SIG-M5 treated with dmso at 0.1 percent for 504 hours (cell line): ENCODE measurements around the gene CD3G.
"Not testable (repeated sequence)": the region's sequence is repeated elsewhere in the genome, so short reads cannot be mapped to it uniquely, and the experiment has no call there.

ENCODE experiments used
- DNase-seq: peaks from one replicate; lab custom pipeline; 2025; ENCODE audit not compliant: unreplicated experiment; lab: John Stamatoyannopoulos, UW

The CD3G gene

DNA sequence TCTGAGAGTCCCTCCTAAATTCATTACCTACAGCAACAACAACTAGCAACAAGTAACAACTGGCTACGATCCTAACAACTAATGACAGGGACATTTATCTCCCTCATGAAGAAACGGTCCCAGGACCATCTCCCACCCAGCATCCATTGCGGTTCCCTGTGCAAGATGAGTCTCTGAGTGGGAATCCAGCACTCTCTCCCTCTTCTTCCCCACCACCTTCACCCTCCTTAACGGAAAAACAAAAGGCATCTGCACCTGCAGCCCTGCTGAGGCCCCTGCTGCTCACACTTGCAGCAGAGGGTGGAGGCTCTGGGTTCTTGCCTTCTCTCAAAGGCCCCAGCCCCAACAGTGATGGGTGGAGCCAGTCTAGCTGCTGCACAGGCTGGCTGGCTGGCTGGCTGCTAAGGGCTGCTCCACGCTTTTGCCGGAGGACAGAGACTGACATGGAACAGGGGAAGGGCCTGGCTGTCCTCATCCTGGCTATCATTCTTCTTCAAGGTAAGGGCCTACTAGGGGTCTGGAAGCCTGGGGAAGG, at the start of gene CD3G:
Gene CD3G, plus strand, starts transcription at position 364 of the 535 bp plus-strand sequence. Its CDS starts 80 bp downstream, at position 444.
- no peak for DNase-seq

DNA sequence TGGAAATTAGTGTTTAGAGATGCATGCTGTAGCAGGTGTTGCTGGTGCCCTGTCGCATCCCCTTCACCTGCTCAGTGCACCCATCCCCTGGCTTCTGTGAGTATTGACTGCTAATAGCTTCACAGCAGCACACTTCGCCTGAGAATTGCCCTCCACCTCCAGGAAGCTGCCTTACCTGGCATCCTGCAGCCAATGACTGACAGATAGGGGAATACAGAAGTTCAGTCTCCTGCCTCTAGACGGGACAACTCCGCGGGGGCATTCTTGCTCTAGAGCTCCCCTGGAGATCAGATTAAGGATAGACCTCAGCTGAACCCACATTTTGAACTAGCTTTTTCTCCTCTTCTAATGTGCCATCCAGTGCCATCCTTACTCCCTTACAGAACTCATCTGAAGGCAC, 48.9 kb upstream of the CD3G start:
- no peak for DNase-seq

DNA sequence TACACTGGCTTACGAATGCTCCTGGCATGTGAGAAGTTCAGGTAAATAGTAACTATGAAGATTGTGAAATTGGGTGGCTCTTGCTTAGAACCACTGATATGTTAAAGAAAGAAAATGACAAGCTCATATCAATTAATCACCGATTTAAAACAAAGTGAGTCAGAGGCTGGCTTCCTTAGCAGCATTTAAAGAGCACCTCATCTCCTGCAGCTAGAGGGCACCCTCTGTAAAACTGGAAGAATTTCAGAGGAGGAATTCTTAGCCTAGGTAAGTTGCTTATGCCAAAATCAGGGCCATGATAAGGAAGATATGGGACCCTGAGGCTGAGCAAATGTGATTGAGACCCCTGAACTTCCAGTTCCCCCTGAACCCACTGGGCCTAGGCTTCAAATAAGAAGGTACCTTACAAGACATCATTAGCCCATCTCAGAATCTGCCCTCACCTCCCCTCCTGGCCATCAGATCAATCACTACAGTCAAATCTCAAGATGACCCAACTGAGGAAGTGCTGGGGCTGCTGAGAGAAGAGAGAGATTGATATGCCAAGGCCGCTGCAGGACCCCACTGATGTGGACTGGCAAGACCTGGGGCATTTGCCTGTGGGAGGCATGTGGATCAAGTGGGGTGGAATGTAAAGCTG, 48.2 kb upstream of the CD3G start:
- DNase-seq = peak; percentile 53

DNA sequence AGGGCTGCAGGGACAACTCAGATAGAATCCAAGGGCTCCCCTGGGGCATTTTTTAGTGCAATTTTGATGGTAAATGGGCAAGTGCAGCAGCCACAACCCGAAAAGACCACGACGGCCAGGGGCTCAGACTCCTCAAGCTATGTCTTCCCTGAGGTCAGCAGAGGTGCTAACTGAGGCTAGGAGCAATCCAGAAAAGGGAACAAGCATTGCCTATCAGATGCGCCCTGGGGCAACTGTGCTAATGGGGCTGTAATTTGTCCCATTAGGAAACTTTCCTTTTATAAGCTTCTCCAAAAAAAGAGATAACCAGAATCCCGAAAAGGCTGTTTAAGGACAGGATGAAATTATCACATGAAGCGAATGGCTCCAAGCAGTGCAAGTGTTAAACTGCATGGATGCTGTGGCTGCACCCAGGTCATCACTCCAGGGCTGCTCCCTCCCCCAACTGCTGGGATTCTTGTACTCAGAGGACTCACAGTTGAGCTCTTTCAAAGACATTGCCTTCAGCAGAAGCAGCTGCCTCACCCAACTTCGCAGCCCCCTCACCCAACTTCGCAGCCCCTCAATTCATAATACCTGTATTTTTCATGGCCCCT, 42.4 kb upstream of the CD3G start:
- no peak for DNase-seq

DNA sequence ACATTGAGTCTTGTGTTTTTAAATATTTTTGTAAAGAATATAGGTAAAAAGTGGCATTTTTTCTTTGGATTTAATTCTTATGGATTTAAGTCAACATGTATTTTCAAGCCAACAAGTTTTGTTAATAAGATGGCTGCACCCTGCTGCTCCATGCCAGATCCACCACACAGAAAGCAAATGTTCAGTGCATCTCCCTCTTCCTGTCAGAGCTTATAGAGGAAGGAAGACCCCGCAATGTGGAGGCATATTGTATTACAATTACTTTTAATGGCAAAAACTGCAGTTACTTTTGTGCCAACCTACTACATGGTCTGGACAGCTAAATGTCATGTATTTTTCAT, 39.9 kb upstream of the CD3G start:
- DNase-seq = no peak

DNA sequence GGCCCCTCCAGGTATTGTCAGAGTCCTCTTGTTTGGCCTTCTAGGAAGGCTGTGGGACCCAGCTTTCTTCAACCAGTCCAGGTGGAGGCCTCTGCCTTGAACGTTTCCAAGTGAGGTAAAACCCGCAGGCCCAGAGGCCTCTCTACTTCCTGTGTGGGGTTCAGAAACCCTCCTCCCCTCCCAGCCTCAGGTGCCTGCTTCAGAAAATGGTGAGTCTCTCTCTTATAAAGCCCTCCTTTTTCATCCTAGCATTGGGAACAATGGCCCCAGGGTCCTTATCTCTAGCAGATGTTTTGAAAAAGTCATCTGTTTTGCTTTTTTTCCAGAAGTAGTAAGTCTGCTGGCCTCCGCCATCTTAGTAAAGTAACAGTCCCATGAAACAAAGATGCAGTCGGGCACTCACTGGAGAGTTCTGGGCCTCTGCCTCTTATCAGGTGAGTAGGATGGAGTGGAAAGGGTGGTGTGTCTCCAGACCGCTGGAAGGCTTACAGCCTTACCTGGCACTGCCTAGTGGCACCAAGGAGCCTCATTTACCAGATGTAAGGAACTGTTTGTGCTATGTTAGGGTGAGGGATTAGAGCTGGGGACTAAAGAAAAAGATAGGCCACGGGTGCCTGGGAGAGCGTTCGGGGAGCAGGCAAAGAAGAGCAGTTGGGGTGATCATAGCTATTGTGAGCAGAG, 39.4 kb upstream of the CD3G start, which contains the start of gene CD3E:
Gene CD3E, plus strand, starts transcription at position 163 of the 681 bp plus-strand sequence. Its CDS starts 223 bp downstream, at position 386.
- DNase-seq = no peak

DNA sequence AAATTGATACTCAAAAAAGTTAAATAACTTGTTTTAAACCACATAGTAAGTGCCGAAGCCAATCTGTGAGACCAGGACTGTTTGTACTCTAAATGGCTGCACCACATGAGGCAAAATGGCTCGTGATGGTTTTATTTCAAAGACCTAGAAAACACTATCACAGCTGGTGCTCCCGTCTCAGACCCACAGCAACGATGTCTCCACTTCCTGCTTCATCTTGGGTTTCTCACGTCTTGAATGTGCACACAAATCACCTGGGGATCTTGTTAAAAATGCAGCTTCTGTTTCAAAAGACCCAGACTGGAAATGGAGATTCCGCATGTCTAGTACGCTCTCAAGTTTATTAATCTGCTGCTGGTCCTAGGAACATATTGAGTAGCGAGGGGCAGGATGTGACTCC, 38.4 kb upstream of the CD3G start:
- no peak for DNase-seq

DNA sequence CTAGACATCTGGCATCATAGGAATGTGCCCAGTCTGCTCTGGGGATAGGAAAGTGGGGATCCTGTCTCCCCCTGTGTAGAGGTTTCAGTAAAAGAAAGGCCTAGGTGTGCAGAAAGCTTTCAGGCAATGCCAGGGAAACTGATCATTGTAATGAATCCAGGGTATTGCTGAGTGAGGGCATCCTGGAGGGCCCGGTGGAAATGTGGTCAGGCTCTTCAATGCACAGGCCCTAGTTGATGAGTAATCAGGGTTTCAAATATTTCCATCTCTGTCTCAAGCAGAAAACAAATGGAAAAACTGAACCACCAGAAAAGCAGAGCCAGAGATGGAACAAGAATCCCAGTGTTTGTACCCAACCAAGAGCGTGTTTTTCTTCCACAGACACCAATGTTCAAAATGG, 37.6 kb upstream of the CD3G start:
- DNase-seq = no peak

DNA sequence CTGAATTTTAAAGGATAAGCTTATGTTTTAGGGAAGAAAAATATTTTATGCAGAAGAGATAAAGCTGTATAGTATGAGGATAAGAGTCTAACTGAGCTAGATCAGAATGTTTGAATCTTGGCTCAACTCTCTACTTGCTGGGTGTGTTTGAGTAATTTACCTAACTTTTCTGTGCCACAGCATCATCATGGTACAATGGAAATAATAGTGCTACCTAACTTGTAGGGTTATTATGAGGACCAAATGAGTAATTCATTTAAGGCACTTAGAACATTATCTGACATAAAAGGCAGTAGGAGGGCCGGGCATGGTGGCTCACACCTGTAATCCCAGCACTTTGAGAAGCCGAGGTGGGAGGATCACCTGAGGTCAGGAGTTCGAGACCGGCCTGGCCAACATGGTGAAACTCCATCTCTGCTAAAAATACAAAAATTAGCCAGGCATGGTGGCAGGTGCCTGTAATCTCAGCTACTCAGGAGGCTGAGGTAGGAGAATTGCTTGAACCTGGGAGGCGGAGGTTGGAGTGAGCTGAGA, 35.1 kb upstream of the CD3G start:
- not testable (repeated sequence) for DNase-seq

DNA sequence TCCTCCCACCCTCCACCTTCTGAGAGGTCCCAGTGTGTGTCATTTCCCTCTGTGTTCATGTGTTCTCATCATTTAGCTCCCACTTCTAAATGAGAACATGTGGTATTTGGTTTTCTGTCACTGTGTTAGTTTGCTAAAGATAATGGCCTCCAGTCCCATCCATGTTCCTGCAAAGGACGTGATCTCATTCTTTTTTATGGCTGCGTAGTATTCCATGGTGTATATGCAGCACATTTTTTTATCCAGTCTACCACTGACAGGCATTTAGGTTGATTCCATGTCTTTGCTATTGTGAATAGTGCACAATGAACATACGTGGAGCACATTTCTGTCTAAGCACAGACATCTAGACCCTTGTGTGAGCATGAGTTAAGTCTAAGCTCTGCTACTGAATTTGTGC, 33.9 kb upstream of the CD3G start:
- DNase-seq = no peak

DNA sequence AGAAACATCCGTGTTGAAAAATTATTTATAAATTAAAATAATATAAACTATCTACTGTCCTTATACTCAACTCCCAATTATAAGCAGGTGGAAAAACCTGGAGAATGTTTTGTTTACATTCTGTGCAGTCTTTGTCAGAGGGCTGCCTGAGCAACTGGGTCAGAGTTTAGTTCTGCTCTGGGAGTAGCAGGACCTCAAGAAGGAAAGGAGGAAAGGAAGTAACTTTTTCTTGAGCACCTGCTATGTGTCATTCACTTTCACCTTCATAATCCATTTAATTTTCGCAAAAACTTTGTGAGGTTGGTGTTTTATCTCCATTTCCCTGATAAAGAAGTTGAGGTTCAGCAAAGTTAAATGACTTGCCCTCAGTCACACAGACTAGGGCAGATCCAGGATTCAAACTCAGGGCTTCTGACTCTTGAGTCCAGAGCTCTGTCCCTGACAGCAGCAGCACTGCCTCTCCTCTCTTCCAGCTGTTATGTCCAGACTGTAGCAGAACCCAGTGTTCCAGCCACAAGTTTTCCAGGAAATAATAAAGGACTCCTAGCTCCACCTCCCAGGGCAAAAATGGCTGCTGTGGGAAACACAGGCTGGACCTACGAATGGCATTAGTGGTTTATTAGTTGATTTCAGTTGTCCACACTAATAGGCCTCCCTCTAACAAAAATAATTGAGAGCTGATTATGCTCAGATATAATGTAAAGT, 33.2 kb upstream of the CD3G start:
- DNase-seq = no peak

DNA sequence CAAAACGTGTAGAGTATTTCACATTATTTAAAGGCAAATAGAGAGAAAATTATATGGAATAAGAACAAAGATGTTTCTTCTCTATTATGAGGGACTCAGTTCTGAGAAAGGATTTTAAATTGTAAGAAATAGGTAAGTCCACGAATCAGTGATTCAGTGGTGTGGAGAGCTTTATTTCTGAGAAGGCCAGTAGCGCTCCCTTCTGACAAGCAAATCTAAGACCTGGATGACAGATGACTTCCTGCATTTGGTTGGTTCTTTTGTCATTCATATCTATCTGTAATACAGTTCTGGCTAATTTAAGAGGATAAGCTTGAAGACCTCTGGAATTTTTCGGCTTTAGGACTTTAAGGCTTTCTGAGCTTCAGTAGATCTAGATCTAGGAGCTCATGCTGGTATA, 32.6 kb upstream of the CD3G start:
- no peak for DNase-seq

DNA sequence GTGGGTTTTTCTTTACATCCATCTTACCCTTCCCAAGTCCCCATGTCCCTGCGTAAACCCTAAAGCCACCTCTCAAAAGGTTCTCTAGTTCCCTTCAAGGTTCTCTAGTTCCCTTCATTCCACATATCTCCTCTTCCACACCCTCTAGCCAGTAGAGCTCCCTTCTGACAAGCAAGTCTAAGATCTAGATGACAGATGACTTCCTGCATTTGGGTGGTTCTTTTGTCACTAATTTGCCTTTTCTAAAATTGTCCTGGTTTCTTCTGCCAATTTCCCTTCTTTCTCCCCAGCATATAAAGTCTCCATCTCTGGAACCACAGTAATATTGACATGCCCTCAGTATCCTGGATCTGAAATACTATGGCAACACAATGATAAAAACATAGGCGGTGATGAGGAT, 31.8 kb upstream of the CD3G start:
- no peak for DNase-seq

DNA sequence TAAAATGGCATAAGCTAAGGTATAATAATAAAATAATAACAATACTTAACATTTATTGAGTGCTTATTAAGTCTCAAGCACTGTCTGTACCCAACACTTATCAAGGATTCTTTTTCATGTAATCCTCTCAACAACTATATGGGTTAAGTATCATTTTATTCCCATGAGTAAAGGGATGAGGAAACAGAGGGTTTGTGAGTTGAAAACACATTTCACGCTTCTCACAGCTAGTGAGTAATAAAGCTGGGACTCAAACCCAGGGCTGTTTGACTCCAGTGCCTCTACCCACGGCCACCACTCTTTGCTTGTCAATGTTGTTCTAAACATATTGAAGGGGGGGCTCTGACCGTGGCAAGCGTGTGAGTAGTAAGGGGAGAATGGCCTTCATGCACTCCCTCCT, 30.9 kb upstream of the CD3G start:
- DNase-seq = no peak

DNA sequence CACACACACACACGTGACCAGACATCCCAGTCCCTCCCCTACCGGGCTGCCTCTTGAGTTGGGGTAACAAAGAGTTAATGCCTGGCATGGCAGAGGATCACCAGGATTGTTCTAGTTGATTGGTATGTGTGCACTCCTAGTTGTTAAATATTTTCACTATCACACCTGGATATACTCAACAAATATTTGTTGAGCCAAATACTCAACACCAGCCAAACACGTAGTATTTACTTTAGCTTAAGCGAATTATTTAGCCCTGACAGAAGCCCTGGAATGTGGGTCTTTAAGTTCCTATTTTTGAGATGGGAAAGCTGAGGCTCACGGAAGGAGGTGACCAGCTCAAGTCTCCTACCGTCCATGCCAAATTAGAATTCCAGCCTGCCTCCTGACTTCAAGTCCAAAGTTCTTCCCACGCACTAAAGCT, 29.1 kb upstream of the CD3G start:
- DNase-seq = peak; percentile 11

DNA sequence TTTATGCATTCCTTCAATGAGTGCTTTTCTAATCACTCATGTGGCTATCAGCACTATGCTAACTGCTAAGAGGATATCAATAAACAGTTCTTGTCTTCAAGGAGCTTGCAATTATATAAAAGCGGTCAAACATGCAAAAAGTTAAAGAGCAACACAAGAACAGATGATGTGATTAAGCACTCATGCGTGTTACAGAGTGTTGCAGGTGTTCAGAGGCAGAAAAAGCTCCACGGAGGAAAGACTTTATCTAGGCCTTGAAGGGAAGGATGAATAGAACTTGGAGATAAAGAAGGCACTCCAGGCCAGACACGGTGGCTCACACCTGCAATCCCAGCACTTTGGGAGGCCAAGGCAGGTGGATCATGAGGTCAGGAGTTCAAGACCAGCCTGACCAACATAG, 26.0 kb upstream of the CD3G start:
- no peak for DNase-seq

DNA sequence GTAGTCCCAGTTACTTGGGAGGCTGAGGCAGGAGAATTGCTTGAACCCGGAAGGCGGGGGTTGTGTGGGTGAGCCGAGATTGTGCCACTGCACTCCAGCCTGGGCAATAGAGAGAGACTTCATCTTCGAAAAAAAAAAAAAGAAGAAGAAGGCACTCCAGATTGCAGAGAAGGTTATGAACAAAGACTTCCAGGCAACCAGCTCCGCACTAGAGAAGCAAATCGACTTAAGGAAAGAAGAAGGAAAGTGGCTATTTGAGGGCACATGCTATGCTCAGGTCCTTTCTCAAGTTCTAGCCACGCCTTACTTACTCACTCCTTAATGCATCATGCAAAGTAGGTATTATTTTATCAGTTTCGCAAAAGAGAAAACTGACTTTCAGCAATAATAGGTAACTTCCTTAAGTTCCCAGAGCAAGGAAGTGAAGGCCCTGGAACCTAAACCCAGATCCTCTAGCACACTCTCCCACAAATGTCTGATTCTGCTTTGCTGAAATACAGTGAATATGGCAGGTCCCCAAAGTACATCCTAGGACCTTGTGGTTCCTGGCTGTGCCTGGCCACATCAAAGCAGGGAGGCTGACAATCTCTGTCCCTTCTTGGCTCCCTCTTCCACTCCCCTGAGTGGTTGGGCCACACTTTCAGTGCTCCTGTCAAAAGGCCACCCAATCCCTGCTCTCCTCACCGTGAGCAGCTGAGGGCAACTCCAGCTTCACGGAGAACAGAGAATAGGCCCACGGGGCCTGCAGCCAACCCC, 25.4 kb upstream of the CD3G start:
- no peak for DNase-seq

DNA sequence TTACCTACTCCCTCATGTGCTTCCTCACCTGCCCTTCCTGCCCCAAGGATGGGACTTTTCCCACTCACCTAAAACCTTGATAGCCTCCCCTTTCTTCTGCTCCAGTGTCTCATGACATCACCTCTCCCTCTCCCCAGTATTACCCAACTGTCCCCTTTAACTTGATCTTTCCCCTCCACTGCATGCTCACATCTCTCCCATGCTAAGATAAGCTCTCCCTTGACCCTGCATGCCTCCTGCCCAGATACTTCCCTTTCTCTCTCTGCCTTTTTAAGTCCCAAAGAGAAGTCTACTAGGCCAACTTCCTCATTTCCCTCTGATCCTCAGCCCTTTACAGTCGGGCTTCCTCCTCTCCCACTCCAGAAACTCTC, 24.8 kb upstream of the CD3G start:
- DNase-seq = peak; percentile 88

DNA sequence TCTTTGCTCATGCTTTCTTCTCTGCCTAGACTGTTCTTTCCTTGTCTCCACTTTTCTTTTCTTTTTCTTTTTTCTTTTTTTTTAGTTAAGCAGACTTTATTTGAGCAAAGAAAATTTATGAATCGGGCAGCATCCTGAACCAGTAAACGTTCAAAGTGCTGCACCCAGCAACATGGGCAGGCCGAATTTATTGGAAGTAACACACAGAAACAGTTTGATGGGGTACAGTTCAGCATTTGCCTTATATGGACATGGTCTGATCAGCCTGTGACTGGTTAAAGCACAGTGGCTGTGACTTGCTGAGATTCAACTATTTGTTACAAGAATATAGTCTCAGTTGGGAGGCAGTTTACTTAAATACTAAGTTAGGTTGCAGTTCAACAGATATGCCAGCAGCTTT, 23.6 kb upstream of the CD3G start:
- DNase-seq = no peak

DNA sequence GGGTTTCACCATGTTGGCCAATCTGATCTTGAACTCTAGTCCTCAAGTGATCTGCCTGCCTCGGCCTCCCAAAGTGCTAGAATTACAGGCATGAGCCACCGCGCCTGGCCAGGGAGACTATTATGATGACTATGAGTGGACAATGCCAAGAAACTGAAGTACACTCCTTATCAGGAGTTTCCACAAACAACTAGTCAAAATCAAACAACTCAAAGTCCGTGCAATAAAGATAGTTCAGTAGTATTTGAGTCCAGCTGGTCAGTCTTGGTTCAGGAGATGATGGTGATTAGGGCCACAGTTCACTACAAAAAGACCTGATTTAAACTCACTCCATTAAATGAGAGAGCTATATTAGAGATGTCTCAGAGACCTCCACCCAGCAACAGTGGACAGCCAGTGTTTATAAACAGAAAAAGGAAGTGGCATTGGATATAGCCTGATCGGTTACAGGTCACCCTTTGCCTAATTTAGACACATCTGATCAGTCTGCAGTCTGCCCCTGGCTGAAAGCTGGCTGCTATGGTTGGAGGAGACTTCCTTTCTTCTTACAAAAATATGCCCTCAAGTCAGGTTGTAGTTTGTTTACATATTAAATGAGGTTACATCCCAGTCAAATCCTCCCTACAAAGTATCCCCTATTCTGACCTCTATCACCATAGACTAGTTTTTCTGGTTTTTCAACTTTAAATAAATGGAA, 22.6 kb upstream of the CD3G start:
- peak; percentile 62 for DNase-seq
